SH-SY5Y (cell line): ENCODE results near the gene TYMP.

Source experiments
- GATA2 ChIP-seq: IDR thresholded peaks from 2 replicates; pipeline ENCODE4 v1.6.1; 2011; ENCODE audit warnings: mild to moderate bottlenecking, low read depth, low read length
- GATA3 ChIP-seq: IDR thresholded peaks from 2 replicates; pipeline ENCODE4 v1.6.1; 2011; ENCODE audit warnings: low read depth, mild to moderate bottlenecking, low read length, moderate library complexity

GRCh38 chr22:50483977-50484853 is 45.6 kb downstream of the TYMP start:
- TF ChIP-seq GATA2 = no peak
- TF ChIP-seq GATA3 = no peak
